Renal cortical epithelial cell (primary cell): ENCODE data around the gene CBL. TPM values are rescaled to one million over a fixed set of nuclear protein-coding genes. Genes with fewer than 3 reads are reported as not detected.

Experiments used
- DNase-seq: peaks from one replicate; pipeline ENCODE4 v3.0.0-alpha.2; 2011; ENCODE audit warnings: low read depth
- total RNA-seq: library from RNA; depleted of rRNA; stranded (reverse); fragments of >200 nt; gene quantifications from 2 replicates; pipeline ENCODE4 v1.2.3, GENCODE V29; 2014

The CBL gene
- total RNA-seq, 1 donor from 2014 or later = 22.8 TPM

DNA sequence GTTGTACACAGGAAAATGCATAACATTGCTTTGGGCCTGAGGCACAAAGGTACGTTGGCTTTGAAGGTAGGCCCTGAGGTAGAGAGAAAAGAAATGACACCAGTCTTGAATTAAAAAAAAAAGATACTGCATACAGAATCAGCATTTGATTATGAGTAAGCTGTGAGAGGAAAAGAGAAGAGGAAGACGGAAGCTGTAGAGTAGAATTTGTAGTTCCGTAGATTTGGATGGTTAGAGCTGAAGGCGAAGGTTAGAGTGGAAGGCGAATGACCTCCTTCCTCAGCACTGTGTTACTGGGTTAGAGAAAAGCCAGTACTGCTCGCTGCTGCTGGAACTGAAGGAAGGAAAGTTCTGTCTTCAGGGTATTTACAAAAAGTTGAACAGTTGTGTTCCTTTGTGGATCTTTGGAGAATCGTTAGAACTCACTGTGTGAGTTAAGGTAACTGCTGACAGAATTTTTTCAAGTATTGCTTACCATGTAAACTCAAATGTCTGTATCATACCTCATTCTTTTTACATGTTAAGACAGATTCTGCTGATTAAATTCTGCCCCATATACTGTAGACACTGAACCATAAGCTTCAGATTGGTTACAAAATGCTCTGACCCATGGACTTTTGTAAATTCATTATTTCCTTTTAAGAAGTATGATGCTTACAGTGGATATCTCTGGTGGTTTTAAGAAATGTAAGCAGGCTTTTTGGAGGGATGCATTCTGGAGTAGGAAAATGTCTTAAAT lies 60.5 kb downstream of the CBL start:
- DNase-seq = no peak

DNA sequence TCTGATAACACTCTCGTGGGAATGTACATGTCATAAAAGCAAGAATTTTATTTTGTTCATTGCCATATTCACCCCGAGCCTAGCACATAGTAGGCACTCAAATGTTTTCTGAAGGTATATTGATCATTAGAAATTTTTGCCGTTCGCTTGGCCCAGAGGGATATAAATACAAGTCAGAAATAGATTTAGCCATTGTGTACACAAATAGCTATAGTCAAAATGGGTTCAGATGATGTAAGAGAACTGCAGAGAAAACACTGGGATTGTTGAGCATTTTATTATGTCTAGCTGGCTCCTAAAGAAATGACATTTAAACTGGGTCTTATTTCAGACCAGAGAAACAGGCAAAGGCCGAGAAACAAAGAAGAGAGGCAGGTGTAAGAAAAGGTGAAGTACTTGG lies 61.5 kb downstream of the CBL start:
- DNase-seq = no peak

DNA sequence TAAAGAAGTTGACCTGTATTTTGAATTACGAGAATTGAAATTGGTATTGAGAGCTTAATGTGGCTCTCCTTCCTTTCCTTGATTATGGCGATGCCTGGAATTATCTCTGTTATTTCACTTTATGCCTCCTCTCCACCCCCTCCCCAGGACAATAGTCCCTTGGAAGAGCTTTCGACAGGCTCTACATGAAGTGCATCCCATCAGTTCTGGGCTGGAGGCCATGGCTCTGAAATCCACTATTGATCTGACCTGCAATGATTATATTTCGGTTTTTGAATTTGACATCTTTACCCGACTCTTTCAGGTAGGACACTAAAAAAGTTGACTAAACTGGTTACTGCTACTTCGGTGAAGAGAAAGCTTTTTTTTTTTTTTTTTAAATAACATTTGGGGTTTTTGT lies 67.6 kb downstream of the CBL start:
- no peak for DNase-seq

DNA sequence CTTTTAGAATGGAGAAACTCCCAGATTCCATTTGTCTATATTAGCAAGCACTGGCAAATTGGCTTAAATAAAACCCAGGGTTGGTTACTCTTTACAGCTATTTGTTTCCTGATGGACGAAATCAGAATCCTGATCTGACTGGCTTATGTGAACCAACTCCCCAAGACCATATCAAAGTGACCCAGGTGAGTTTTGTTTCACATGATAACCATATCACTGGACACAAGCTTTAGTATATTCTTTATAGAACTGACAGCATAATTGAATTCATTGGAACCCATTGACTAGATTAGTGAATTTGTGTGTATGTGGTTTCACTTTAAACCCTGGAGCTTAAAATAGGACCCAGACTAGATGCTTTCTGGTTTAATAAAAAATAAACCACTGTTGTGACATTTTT lies 71.5 kb downstream of the CBL start:
- DNase-seq = no peak

DNA sequence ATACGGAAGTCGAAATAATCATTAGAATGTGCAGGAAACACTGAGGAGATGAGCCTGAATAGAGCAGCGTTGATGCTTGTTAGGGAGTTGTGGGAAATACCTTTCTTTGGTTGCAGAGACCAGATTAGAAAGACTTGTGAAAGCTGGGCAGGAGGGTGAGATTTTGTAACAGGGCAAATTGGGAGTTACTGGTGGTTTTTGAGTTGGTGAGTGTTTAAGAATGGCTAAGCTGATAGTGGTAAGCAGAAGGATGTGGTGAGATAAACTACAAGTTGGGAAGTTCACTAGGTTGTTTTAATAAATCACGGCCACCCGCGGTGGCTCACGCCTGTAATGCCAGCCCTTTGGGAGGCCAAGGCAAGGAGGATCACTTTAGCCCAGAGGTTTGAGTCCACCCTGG lies 76.4 kb downstream of the CBL start:
- no peak for DNase-seq

DNA sequence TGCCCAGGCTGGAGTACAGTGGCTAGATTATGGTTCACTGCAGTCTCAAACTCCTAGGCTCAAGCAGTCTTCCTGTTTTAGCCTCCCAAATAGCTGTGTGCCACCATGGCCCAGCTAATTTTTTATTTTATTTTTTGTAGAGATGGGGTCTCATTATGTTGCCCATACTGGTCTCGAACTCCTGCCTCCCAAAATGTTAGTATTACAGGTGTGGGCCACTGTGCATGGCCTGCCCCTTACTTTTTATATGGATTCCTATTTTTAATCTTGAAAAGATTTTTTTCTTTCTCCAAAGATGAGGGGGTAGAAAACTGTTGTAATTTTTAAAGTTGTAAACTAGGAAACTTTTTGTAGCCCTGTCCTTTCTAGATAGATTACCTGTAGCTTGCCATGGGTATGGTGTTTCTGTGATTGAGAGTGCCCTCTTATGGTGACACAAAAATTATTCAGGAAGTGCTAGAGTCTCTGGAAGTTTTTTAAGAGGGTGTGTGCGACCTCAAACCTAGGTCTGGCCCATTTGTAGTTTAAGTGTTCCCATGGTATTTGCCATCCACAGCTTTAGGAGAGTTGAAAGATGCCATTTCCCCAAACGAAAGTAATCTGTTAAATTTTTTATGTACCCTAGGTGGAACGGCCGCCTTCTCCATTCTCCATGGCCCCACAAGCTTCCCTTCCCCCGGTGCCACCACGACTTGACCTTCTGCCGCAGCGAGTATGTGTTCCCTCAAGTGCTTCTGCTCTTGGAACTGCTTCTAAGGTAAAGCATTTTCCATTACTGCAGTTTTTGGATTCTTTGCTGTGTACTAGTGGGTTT lies 78.4 kb downstream of the CBL start:
- peak; percentile 70 for DNase-seq

DNA sequence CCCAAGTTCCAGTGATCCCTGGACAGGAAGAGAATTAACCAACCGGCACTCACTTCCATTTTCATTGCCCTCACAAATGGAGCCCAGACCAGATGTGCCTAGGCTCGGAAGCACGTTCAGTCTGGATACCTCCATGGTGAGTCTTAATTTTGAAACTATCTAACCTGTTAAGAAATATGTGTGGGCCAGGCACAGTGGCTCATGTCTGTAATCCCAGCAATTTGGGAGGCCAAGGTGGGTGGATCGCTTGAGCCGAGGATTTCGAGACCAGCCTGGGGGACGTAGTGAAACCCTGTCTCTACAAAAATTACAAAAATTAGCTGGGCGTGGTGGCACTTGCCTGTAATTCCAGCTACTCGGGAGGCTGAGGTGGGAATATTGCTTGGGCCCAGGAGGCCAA lies 79.3 kb downstream of the CBL start:
- DNase-seq = no peak

DNA sequence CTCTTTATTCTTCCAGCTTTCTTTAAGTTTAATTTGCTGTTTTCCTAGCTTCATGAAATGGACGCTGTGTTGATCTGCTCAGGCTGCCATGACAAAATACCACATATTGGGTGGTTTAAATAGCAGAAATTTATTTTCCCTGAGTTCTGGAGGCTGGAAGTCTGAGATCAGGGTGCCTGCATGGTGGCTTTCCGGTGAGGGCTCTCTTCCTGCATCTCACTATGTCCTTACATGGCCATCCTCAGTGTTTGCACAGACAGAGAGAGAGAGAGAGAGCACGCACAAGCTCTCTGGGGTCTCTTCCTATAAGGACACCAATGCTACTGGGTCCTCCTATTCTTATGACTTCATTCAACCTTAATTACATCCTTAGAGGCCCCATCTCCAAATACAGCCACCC lies 82.1 kb downstream of the CBL start:
- DNase-seq = no peak

DNA sequence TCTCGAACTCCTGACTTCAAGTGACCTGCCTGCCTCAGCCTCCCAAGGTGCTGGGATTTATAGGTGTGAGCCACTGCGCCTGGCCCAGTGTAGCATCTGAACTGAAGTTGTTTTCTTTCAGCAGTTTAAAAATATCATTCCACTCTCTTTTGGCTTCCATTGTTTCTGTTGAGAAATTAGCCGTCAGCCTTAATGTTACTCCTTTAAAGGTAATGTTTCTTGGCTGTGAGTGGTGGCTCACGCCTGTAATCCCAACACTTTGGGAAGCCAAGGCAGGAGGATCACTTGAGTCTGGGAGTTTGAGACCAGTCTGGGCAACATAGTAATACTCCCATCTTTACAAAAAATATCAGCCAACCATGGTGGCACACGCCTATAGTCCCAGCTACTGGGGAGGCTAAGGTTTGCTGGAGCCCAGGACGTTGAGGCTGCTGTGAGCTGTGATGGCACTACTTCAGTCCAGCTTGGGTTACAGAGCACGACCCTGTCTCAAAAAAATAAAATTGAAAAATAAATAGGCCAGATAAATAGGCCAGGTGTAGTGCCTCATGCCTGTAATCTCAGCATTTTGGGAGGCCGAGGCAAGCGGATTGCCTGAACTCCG lies 84.9 kb downstream of the CBL start:
- no peak for DNase-seq

DNA sequence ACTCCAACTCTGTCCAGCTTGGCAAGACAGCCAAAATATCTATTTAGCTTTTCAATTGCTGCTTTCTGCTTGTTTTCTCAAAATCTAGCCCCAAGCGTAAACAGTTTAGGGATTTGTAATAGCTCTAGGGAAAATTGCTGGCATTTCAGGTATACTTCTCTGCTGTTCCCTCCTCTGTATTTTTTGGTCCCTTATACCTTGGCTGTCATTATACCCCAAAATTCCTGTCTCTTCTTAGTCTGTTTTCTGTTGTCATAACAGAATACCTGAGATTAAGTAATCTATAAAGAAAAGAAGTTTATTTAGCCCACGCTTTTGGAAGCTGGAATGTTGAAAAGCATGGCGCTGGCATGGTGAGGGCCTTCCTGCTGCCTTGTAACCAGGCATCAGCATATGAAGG lies 87.3 kb downstream of the CBL start:
- no peak for DNase-seq

DNA sequence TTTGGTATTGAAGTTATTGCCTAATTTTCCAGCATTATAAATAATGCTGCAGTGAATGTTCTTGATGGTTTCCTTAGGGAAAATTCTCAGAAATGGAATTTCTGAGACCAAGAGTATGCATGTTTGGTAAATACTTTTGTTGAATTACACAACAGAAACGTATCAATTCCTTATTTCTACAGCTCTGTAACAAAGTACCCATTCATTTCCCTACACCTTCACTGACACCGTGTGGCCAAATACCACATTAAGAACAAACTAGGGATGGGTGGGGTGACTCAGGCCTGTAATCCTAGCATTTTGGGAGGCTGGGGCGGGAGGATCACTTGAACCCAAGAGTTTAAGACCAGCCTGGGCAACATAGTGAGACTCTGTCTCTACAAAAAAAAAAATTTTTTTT lies 89.0 kb downstream of the CBL start:
- DNase-seq = no peak

DNA sequence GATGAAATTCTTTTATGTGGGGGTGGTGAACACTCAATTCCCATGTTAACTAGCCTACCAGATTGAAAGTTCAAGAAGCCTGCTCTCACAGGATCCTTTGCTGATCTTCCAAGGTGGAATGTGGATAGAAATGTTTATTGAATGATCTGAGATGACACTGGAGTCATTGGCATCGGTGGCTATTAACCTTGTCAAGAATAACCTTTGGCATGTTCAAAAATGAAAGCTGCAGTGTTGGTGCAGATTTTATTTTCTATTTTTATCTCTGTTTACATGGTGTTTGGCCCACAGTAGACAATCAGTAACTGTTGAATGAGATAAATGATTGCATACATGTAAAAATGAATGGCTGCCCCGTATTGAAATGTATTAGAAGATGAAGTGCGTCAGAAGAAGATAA lies 91.8 kb downstream of the CBL start:
- peak; percentile 36 for DNase-seq

DNA sequence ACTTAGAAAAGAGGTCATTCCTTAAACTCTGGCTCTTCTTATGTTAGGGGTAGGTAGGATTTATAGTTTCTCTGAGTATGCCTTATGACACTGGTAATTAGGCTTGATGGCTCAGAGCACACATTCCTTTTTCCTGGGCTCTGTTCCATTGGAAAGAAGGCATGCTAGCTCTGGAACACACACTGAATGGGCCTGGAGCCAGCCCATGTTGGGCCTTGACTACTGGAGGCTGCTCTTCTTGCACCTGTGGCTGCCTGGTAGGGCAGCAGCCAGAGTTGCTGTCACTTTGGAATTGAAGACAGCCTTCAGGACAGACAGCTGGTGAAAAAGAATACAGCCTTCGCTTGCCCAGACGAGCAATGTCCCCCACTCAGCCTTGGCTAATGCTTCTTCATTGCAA lies 92.6 kb downstream of the CBL start:
- no peak for DNase-seq

DNA sequence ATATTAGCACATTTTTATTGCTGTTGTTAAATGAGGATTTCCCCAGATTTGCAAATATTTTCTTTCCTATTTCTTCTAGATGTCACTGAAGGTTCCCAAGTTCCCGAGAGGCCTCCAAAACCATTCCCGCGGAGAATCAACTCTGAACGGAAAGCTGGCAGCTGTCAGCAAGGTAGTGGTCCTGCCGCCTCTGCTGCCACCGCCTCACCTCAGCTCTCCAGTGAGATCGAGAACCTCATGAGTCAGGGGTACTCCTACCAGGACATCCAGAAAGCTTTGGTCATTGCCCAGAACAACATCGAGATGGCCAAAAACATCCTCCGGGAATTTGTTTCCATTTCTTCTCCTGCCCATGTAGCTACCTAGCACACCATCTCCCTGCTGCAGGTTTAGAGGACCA lies 93.3 kb downstream of the CBL start:
- DNase-seq = no peak

DNA sequence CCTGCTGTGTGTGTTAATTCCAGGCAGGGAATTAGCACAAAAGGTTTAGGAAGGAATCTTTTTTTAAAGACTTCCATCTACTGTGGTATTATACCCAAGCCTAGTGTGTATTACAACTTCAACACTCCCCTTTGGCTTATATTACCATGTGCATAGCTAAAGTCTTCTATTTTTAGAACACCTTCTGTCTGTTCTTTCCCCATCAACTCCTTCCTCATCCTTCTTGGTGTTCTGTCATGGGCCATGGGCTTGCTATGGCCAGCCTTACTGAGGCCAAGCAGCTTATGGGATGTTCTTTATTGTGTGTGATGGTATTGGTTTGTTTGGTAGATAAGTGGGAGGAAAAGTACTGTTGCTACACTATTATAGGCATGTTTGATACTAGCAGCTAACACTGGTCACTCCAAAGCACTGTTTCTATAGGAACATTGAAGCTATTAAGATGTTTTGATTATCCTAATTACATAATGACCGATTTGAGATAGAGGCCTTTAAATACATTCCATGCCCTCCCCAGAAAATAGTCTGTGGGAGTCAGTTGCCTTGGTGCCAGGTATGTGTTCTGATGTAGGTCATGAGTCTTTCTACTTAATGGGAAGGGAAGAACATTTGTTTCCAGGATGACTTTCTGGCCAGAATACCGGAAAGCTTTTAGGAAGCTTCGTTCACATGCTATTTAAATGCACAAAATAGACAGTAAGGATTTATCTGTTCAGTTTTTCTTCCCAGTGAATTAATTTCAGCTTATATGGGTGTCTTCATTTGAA lies 94.2 kb downstream of the CBL start:
- no peak for DNase-seq

DNA sequence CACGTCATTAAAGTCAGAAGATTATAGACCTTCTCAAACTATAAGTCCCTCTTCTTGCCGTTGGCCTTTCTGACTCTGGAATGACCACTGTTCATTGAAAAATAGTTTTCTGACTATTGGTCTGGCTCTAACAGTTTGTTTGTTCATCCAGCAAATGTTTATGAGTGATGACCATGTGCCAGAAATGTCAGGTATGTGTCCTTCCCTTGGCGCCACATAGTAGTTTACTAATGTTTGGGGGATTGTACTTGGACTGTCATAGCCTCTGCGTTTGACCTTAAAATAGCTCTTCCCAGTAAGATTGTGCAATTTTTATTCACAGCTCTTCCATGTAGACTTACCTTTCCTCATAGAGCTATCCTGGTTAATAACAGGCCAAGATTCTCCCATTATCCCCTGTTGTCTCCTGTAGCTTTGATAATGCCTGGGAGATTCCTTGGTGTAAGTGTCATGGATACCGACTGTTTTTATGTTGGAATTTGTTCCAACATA lies 97.1 kb downstream of the CBL start:
- DNase-seq = no peak

DNA sequence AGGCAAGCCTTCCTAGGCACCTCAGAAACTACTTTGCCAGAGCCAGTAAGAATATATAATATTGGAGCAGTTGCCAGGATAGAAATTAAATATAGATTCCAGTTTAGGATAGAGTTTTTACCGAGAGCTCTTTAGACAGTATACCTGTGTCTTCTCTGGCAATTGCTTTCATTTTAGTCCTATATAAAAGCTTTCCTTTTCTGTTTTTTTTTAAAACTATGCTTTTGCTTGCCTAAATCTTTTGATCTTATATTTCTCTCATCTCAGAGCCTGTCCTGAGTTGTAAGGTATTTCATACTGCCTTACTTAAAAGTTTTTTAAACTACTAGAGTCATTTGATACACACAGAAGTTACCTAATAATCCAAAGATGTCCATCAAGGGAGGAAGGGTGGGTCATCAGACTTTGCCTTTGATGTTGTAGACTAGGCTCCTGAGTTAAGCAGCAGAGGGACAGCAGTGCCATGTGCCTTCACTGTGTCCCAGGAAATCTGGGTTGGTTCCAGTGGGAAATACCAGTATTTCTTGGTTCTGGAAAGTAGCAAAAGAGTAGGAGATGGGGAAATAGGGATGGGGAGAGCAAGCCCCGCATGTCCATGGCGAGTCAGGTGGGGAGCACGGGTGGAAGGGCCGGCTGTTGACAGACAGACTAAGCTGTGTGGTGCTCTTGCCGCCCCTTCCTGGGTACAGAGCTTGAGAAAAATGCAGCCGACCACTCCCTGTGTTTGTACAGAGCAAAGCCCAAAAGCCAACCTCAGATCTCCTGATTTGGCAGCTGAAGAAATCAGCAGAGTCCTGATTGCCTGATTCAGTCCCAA lies 99.6 kb downstream of the CBL start:
- no peak for DNase-seq

DNA sequence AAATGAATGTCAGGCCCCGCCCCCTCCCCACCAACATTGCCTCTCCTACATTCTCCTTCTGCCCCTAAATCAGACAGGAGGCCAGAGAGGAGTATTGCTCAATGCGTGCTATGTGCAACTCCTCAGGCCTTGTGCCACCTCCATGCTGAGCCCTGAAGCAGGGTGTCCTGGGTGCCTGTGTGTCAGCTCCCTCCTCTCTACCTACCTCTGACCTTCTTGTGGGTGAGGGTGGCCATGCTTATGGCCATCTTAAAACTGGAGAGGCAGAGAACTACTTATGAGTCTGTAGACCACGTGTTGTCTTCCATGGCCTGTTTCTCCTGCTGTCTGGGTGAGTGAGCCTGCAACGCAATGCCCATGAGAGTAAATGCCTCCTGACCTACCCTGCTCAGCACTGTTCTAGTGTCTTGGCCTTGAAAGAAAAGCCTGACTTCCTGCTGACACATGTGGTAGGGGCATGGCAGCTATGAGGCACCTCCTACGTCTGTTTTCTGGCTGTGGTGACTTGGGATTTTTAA lies 100.3 kb downstream of the CBL start:
- no peak for DNase-seq

DNA sequence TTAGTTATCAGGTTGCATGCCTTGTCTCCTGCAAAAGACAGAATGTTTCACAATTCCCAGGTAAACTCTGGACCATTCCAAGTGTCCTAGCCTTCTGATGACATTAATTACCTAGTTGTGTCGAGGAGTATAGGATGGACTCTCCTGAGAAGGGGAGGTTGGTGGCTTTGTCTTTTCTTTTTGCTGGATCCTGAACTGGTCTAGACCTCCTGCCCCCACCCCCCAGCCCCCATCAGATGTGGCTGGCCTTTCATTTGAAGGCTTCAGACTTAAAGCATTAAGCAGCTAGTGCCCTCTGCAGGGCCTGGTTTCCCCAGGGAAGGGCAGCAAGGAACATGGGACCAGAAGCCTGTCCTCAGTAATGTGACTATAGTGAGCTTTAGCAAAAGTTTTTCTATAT lies 101.1 kb downstream of the CBL start:
- no peak for DNase-seq

DNA sequence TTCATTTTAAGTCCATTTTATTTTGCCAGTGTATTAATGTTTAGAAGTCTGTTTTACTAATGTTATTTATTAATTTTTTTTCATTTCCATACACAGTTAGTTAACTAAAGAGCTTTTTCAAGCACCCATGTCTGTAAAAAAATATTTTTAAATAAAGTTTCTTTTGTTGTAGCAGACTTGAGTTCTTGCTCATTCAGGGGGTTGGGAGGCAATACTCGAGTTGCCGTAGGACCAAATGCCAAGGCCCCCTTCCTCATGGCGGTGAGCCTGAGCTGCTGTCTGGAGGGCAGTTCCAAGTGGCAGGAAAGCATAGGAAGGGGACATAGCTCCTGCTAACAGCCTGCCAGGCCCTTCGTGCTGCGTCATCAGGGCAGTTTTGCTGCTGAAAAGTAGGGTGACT lies 101.8 kb downstream of the CBL start:
- DNase-seq = no peak

DNA sequence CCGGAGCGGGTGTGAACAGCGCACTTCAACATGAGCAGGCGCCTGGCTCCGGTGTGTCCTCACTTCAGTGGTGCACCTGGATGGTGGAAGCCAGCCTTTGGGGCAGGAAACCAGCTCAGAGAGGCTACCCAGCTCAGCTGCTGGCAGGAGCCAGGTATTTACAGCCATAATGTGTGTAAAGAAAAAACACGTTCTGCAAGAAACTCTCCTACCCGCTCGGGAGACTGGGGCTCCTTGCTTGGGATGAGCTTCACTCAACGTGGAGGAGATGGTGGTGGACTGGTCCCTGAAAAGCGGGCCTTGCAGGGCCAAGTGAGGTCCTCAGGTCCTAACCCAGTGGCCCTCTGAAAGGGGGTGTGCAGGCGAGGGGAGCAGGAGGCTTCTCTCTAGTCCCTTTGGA lies 103.3 kb downstream of the CBL start:
- no peak for DNase-seq
